Esophagus muscularis mucosa (tissue), 4 donors: Measurements from ENCODE around the gene FNDC1. TPM values are rescaled to one million over a fixed set of nuclear protein-coding genes. Genes with fewer than 3 reads are reported as not detected.

ENCODE experiments used
- DNase-seq: peaks from one replicate; pipeline ENCODE4 v3.0.0-alpha.2; 2017; ENCODE audit errors: extremely low spot score
- H3K27ac ChIP-seq, 4 donors: fragments of 200-600 bp; sonication (generic); replicated peaks in 1 of 4; 1 replicate in 3 of 4; 2 replicates in 1 of 4; pipeline ENCODE4 v1.5.1; 2016 to 2019; ENCODE audit warnings: mild to moderate bottlenecking in 1 of 4
- H3K27me3 ChIP-seq, 4 donors: fragments of 200-600 bp; sonication (generic); one replicate each; pipeline versions ENCODE4 v1.5.1 to v1.6.0; 2016 to 2019
- H3K36me3 ChIP-seq, 4 donors: fragments of 200-600 bp; sonication (generic); one replicate each; pipeline ENCODE4 v1.5.1; 2016 to 2019
- H3K4me1 ChIP-seq, 4 donors: fragments of 200-600 bp; sonication (generic); one replicate each; pipeline ENCODE4 v1.5.1; 2016 to 2019
- H3K4me3 ChIP-seq, 4 donors: fragments of 200-600 bp; sonication (generic); 1 replicate in 2 of 4; 2 replicates in 2 of 4; pipeline ENCODE4 v1.5.1; 2016 to 2019; ENCODE audit warnings: mild to moderate bottlenecking in 4 of 4, moderate library complexity in 1 of 4
- H3K9me3 ChIP-seq, 4 donors: fragments of 200-600 bp; sonication (generic); 1 replicate in 3 of 4; 2 replicates in 1 of 4; pipeline ENCODE4 v1.5.1; 2016 to 2019
- EP300 ChIP-seq: sonication (generic); formaldehyde crosslinking; IDR thresholded peaks from one replicate; pipeline ENCODE4 v1.6.1; 2017; ENCODE audit warnings: antibody characterized with exemption
- POLR2A ChIP-seq: fragments of 450-650 bp; IDR thresholded peaks from one replicate; pipeline ENCODE4 v1.6.1; 2017; ENCODE audit warnings: antibody characterized with exemption, moderate library complexity, mild to moderate bottlenecking, low read depth
- POLR2AphosphoS5 ChIP-seq, 2 donors: sonication (generic); formaldehyde crosslinking; IDR thresholded peaks; one replicate each; pipeline ENCODE4 v1.6.1; 2017; ENCODE audit warnings: antibody characterized with exemption in 2 of 2
- WGBS: methylation state at CpG from one replicate; pipeline ENCODE4 v1.1.5; 2018; 5-methylcytosine and 5-hydroxymethylcytosine counted together
- intact Hi-C: fragments of 100-400 bp; cut with DNase I; formaldehyde crosslinking; loops from one replicate; pipeline ENCODE4 v1.15.1; 2023
- total RNA-seq, 4 donors: library from RNA; depleted of rRNA; stranded (reverse); fragments of >200 nt; gene quantifications; one replicate each; pipeline versions ENCODE4 v1.1.0 to v1.2.1, GENCODE V29; 2016
- TF ChIP-seq, protein P1 (sequence below), 3 experiments: fragments of 200-600 bp in 2 of 3; fragments of 450-650 bp in 1 of 3; sonication (generic) in 2 of 3; IDR thresholded peaks; one replicate each; pipeline ENCODE4 v1.5.1; 2017 to 2019; ENCODE audit warnings: antibody characterized with exemption in 3 of 3, mild to moderate bottlenecking in 2 of 3, moderate library complexity in 1 of 3

Gene FNDC1
- total RNA-seq, 4 donors from 2014 or later = 0.84 to 11.2 (median 2.7) TPM

DNA sequence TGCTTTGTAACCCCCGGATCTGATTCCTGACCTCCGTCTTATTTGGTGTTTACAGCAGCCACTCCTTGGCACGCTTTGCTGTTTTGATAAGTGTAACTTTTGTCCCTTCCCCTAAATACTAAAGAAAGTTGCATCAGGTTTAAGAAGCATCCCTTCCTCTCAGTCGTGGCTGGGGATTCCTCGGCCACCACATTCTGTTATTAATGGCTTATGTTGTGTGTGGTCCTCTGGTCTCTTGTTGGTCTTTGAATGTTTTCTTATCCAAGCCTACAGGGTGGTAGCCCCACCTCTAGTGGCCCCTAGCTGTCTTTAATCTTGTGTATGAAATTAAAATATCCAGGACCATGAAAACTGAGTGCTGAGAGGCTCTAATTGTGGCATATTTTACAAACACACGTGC is 37.5 kb upstream of the FNDC1 start:
- H3K27me3 ChIP-seq = no peaks in the 10 kb centered on the region
- no peak for DNase-seq
- H3K36me3 ChIP-seq = no peaks in the 10 kb centered on the region
- H3K4me3 ChIP-seq = no peak overlapping the region
- H3K9me3 ChIP-seq = no peaks in the 10 kb centered on the region
- intact Hi-C loops = no loop called here
- no peak overlapping the region for H3K27ac ChIP-seq
- H3K4me1 ChIP-seq = no peaks in the 10 kb centered on the region
- WGBS = 79% methylated on average over 6 of the region's 6 CpGs
- TF ChIP-seq, protein P1, sequence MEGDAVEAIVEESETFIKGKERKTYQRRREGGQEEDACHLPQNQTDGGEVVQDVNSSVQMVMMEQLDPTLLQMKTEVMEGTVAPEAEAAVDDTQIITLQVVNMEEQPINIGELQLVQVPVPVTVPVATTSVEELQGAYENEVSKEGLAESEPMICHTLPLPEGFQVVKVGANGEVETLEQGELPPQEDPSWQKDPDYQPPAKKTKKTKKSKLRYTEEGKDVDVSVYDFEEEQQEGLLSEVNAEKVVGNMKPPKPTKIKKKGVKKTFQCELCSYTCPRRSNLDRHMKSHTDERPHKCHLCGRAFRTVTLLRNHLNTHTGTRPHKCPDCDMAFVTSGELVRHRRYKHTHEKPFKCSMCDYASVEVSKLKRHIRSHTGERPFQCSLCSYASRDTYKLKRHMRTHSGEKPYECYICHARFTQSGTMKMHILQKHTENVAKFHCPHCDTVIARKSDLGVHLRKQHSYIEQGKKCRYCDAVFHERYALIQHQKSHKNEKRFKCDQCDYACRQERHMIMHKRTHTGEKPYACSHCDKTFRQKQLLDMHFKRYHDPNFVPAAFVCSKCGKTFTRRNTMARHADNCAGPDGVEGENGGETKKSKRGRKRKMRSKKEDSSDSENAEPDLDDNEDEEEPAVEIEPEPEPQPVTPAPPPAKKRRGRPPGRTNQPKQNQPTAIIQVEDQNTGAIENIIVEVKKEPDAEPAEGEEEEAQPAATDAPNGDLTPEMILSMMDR (IDR thresholded peaks at IDR 0.05) = no peak
- TF ChIP-seq POLR2AphosphoS5 (IDR thresholded peaks at IDR 0.05) (no peak), EP300 (no peak), POLR2A (no peak)

DNA sequence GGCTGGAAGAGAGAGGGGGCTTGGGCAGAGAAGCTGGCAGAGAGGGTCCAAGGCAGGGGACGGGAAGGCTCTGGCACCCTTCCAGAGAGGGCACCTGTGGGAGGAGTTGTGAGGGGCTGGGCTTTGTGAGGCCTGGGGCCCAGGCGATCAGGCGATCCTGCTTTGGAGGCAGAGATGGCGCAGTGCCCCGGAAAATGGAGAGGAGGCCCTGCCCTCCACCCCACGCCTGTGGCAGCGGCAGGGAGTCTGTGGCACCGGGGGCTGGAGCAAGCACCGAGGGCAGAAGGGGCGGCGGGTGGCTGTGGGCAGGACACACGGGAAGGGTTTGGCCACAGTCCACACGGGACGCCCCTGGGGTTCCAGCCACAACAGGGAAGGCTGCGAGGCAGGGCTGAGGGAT is 36.5 kb upstream of the FNDC1 start:
- peaks cover 0 to 5% (median 2%) of the 10 kb centered on the region in 4 donors for H3K4me1 ChIP-seq
- TF ChIP-seq EP300 (no peak), POLR2A (no peak), POLR2AphosphoS5 (IDR thresholded peaks at IDR 0.05) (no peak)
- TF ChIP-seq, protein P1 (IDR thresholded peaks at IDR 0.05) = no peak
- H3K36me3 ChIP-seq = no peaks in the 10 kb centered on the region
- no peak overlapping the region for H3K4me3 ChIP-seq
- H3K27ac ChIP-seq = no peak overlapping the region
- no peak for DNase-seq
- H3K27me3 ChIP-seq = no peaks in the 10 kb centered on the region
- intact Hi-C loops = no loop called here
- no peaks in the 10 kb centered on the region for H3K9me3 ChIP-seq
- 82% methylated on average over 5 of the region's 15 CpGs for WGBS

DNA sequence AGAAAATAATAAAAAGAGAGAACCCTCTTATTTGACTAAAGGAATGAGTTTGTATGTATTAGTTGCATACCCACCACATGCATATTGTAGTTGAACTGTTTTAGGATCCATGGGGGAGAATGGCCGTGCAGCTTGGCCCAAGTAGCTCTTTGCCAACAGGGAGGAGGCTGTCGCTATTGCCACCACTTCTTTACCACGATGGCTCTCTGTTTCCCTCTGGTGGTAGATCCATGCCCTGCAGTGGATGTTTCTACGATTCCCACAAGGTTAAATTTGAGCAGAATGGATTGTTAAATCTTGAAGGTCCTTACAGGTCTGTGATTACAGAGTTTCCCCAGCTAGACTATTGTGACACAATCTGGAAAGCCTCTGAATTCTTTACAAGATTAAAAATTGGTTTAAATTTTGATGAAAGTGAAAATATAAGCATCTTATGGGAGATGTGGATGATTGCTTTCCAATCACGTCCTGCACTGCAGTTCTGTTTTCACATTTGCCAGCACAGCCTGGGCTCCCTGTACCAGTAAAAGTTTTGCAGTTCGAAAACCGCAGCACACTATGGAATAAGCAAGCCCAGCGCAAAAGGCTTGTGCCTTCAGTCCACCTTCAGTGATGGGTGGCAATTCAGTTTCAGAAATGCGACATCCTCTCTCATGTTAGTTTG is 34.4 kb upstream of the FNDC1 start:
- TF ChIP-seq POLR2A (no peak), EP300 (no peak), POLR2AphosphoS5 (IDR thresholded peaks at IDR 0.05) (peak in 1 of 2 donors; percentile 11)
- TF ChIP-seq, protein P1 (IDR thresholded peaks at IDR 0.05) = peak in 2 of 3 experiments; percentile 92 to 95
- intact Hi-C loops = loop anchor here (1.0 kb wide), 1 partner anchor 93 kb away; no protein-coding TSS in a partner anchor
- no peak overlapping the region for H3K4me3 ChIP-seq
- peaks cover 0 to 13% (median 2%) of the 10 kb centered on the region in 4 donors for H3K4me1 ChIP-seq
- H3K36me3 ChIP-seq = no peaks in the 10 kb centered on the region
- peak; percentile 92 for DNase-seq
- H3K27ac ChIP-seq = no peak overlapping the region
- WGBS = 33% methylated on average over 9 of the region's 9 CpGs
- H3K9me3 ChIP-seq = no peaks in the 10 kb centered on the region
- no peaks in the 10 kb centered on the region for H3K27me3 ChIP-seq

DNA sequence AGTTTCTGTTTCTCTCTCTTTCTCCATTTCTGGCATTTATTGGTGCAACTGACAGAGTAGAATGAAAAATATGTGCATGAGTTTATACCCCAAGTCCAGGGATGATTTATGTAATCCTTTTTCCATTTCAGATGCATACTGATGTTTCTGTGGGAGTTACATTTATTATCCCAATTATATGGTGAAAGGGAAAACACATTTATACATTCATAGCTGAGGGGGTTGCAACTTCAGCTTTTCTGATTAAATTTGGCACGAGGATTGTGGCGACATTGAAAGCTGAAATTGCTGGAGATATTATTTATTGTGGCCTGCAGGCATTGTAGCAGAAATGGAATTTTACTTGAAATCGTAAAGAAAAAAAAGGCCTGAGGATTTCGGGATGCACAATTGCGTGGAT is 31.5 kb upstream of the FNDC1 start:
- Histone ChIP-seq H3K4me1 (peaks cover 0 to 13% (median 2%) of the 10 kb centered on the region in 4 donors), H3K36me3 (no peaks in the 10 kb centered on the region), H3K27ac (no peak overlapping the region), H3K9me3 (no peaks in the 10 kb centered on the region), H3K27me3 (no peaks in the 10 kb centered on the region), H3K4me3 (no peak overlapping the region)
- 81% methylated on average over 5 of the region's 5 CpGs for WGBS
- DNase-seq = no peak
- intact Hi-C loops = no loop called here
- TF ChIP-seq POLR2AphosphoS5 (IDR thresholded peaks at IDR 0.05) = no peak
- TF ChIP-seq, protein P1 (IDR thresholded peaks at IDR 0.05) = no peak
- TF ChIP-seq POLR2A = no peak
- TF ChIP-seq EP300 = no peak

DNA sequence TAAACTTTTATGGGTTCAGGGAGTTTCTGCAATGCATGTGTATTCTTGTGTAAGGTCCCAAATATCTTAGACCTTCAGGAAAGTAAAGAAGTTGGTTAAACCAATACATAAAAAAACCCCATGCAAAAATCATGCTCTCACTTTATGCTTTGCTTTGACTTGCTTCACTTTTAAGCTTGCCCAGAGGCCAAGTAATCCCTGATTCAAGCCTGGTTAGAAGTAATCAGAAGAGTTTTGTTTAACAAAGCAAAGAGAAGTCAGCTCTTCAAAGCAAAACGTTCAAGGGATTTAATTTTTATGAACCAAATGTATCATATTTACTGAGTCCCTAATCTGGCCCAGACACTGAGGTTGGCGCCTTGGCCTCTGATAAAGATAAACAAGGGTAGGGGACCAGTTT is 26.7 kb upstream of the FNDC1 start:
- 86% methylated on average over 2 of the region's 2 CpGs for WGBS
- TF ChIP-seq EP300 = no peak
- H3K4me3 ChIP-seq = no peak overlapping the region
- no peaks in the 10 kb centered on the region for H3K9me3 ChIP-seq
- no peaks in the 10 kb centered on the region for H3K36me3 ChIP-seq
- DNase-seq = no peak
- peaks cover 0 to 9% (median 2%) of the 10 kb centered on the region in 4 donors for H3K4me1 ChIP-seq
- intact Hi-C loops = no loop called here
- H3K27ac ChIP-seq = no peak overlapping the region
- no peaks in the 10 kb centered on the region for H3K27me3 ChIP-seq
